ENCODE results near the gene TRMT10B. TPM values are rescaled to one million over a fixed set of nuclear protein-coding genes. Genes with fewer than 3 reads are reported as not detected.
"Not testable (repeated sequence)": the region's sequence is repeated elsewhere in the genome, so short reads cannot be mapped to it uniquely, and the experiment has no call there.

The TRMT10B gene
- total and polyA plus RNA-seq, 5 experiments from 2014 or later, result 14.7 to 30.2 (median 20.8) TPM

DNA sequence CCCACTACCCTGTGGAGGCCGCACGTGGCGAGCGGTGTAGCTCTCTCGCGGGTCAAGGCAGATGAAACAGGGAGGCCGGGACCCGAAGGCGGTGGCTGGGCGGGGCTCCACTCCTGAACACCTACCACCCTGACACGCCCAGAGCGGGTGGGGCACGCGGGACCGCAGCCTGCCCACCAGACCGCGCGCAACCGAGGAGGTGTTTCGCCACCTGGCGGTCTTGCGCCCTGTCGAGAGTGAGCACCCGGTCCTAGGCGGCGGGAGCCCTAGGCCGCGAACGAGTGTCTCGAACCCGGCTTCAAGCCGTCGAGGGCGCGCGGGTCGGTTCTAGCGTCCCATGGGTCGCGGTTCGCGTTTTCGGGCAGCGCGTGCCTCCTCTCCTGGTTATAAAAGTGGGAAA lies 33.5 kb downstream of the TRMT10B start:
- H3K4me3 Mint-ChIP-seq, result no peak overlapping the region

GRCh38 chr9:37788332-37788731 lies 34.7 kb downstream of the TRMT10B start:
- POLR2A ChIA-PET, result no interaction called here
- peak overlapping the region in 3 of 10 donors; percentile 12 to 46 (median 44) for H3K27ac Mint-ChIP-seq

More for the DNA sequence above, 33.5 kb downstream of the TRMT10B start:
- no peak for DNase-seq
- H3K36me3 Mint-ChIP-seq, result peaks cover 7 to 18% (median 13%) of the 10 kb centered on the region in 3 donors
- peaks cover 17 to 40% (median 33%) of the 10 kb centered on the region in 4 donors for H3K4me1 Mint-ChIP-seq
- peaks cover 0 to 4% (median 0%) of the 10 kb centered on the region in 9 donors for H3K9me3 Mint-ChIP-seq
- POLR2A ChIA-PET, result no interaction called here
- H3K27me3 Mint-ChIP-seq, result peaks cover 0 to 3% (median 0%) of the 10 kb centered on the region in 5 donors
- H3K27ac Mint-ChIP-seq, result no peak overlapping the region
- ATAC-seq, result no peak

GRCh38 chr9:37790096-37790495 lies 36.5 kb downstream of the TRMT10B start:
- POLR2A ChIA-PET, result no interaction called here
- no peak for DNase-seq
- H3K4me1 Mint-ChIP-seq, result peaks cover 3 to 12% (median 6%) of the 10 kb centered on the region in 4 donors
- peaks cover 0 to 4% (median 0%) of the 10 kb centered on the region in 9 donors for H3K9me3 Mint-ChIP-seq
- peaks cover 0 to 4% (median 0%) of the 10 kb centered on the region in 5 donors for H3K27me3 Mint-ChIP-seq
- no peak overlapping the region for H3K4me3 Mint-ChIP-seq
- H3K36me3 Mint-ChIP-seq, result peaks cover 4 to 7% (median 6%) of the 10 kb centered on the region in 3 donors
- H3K27ac Mint-ChIP-seq, result no peak overlapping the region
- no peak for ATAC-seq

More at GRCh38 chr9:37788332-37788731, 34.7 kb downstream of the TRMT10B start:
- Mint-ChIP-seq H3K4me1 (peaks cover 7 to 29% (median 22%) of the 10 kb centered on the region in 4 donors), H3K9me3 (peaks cover 0 to 4% (median 0%) of the 10 kb centered on the region in 9 donors), H3K4me3 (peak overlapping the region in 5 of 10 donors; percentile 10 to 61 (median 30)), H3K36me3 (peaks cover 6 to 7% (median 7%) of the 10 kb centered on the region in 3 donors), H3K27me3 (peaks cover 0 to 3% (median 0%) of the 10 kb centered on the region in 5 donors)
- ATAC-seq (no peak), DNase-seq (no peak)

GRCh38 chr9:37792122-37792521 lies 38.5 kb downstream of the TRMT10B start:
- Mint-ChIP-seq H3K27me3 (peaks cover 0 to 5% (median 0%) of the 10 kb centered on the region in 5 donors), H3K4me3 (no peak overlapping the region), H3K9me3 (peaks cover 0 to 4% (median 0%) of the 10 kb centered on the region in 9 donors), H3K36me3 (peaks cover 4 to 7% (median 6%) of the 10 kb centered on the region in 3 donors), H3K4me1 (peaks cover 0 to 4% (median 0%) of the 10 kb centered on the region in 4 donors), H3K27ac (no peak overlapping the region)
- no peak for DNase-seq
- POLR2A ChIA-PET, result no interaction called here
- no peak for ATAC-seq

GRCh38 chr9:37796232-37796631 lies 42.6 kb downstream of the TRMT10B start:
- H3K27ac Mint-ChIP-seq, result no peak overlapping the region
- ATAC-seq, result no peak
- H3K27me3 Mint-ChIP-seq, result peaks cover 0 to 1% (median 0%) of the 10 kb centered on the region in 5 donors
- peaks cover 0 to under 1% (median 0%) of the 10 kb centered on the region in 9 donors for H3K9me3 Mint-ChIP-seq
- no peak overlapping the region for H3K4me3 Mint-ChIP-seq
- no peak for DNase-seq
- H3K4me1 Mint-ChIP-seq, result peaks cover 0 to 16% (median 9%) of the 10 kb centered on the region in 4 donors
- POLR2A ChIA-PET, result no interaction called here
- H3K36me3 Mint-ChIP-seq, result peaks cover under 1 to 3% (median 2%) of the 10 kb centered on the region in 3 donors

GRCh38 chr9:37798677-37799076 lies 45.1 kb downstream of the TRMT10B start:
- POLR2A ChIA-PET, result interaction anchor here (3.5 kb wide), 1 partner anchor 15 kb away, joined by 58 read pairs; the partner anchor contains the start of gene EXOSC3

GRCh38 chr9:37800631-37801286 lies 47.2 kb downstream of the TRMT10B start, which contains the start of gene DCAF10:
Gene DCAF10, plus strand, starts transcription at chr9:37800797. Its CDS starts 70 bp downstream, at chr9:37800867.
- H3K27me3 Mint-ChIP-seq, result no peaks in the 10 kb centered on the region
- POLR2A ChIA-PET, result interaction anchor here (0.6 to 3.5 kb wide), 5 partner anchors 10 to 34 kb away, joined by 3 to 58 read pairs (median 3); partner anchors contain the start of gene EXOSC3
- peaks cover 12 to 43% (median 39%) of the 10 kb centered on the region in 4 donors for H3K4me1 Mint-ChIP-seq
- peak; percentile 83 for ATAC-seq
- peak; percentile 76 to 95 (median 88) for DNase-seq
- H3K36me3 Mint-ChIP-seq, result peaks cover 0 to 11% (median 3%) of the 10 kb centered on the region in 3 donors
- peak within 1 kb of the TSS; percentile 87 to 96 (median 91) for H3K4me3 Mint-ChIP-seq
- no peaks in the 10 kb centered on the region for H3K9me3 Mint-ChIP-seq
- peak within 1 kb of the TSS; percentile 78 to 96 (median 89) for H3K27ac Mint-ChIP-seq

More at GRCh38 chr9:37798677-37799076, 45.1 kb downstream of the TRMT10B start:
- H3K36me3 Mint-ChIP-seq, result no peaks in the 10 kb centered on the region
- H3K4me1 Mint-ChIP-seq, result peaks cover 8 to 36% (median 28%) of the 10 kb centered on the region in 4 donors
- H3K27me3 Mint-ChIP-seq, result peaks cover 0 to 1% (median 0%) of the 10 kb centered on the region in 5 donors
- H3K27ac Mint-ChIP-seq, result peak overlapping the region in 1 of 10 donors; percentile 21
- H3K4me3 Mint-ChIP-seq, result peak overlapping the region in 6 of 10 donors; percentile 89 to 96 (median 94)
- DNase-seq (no peak), ATAC-seq (no peak)
- no peaks in the 10 kb centered on the region for H3K9me3 Mint-ChIP-seq

DNA sequence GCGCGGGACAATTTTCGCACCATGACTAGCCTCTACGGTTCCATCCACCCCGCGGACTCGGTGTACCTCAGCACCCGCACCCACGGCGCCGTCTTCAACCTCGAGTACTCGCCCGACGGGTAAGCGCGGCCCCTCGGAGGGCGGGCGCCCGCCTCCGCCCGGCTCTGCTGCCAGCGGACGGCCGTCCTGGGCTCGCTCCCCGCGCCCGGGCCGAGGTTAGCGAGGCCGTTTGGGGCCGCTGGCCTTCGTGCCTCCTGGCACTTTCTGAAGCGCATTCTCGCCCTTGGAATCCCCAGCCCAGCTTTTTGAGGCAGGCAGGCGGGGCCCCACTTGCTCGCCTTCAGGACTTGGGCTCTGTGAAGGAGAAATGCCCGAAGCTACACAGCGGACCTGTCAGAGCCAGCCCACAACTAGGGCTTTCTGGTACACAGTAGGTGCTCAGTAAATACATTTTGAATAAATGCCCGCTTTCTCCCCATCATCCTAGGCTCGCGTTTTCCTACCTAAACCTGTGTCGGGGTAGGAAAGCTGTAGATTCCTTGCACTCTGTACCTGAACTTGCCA lies 47.8 kb downstream of the TRMT10B start:
- H3K4me1 Mint-ChIP-seq, result peaks cover 15 to 47% (median 43%) of the 10 kb centered on the region in 4 donors
- DNase-seq, result peak in 2 of 10 donors; percentile 29 to 55
- no peaks in the 10 kb centered on the region for H3K9me3 Mint-ChIP-seq
- peak overlapping the region; percentile 41 to 96 (median 89) for H3K4me3 Mint-ChIP-seq
- H3K27ac Mint-ChIP-seq, result peak overlapping the region; percentile 34 to 95 (median 86)
- peak; percentile 31 to 32 for ATAC-seq
- H3K36me3 Mint-ChIP-seq, result peaks cover 0 to 11% (median 3%) of the 10 kb centered on the region in 3 donors
- no peaks in the 10 kb centered on the region for H3K27me3 Mint-ChIP-seq
- POLR2A ChIA-PET, result interaction anchor here (0.9 to 3.5 kb wide), 2 partner anchors 11 to 18 kb away, joined by 3 to 58 read pairs; partner anchors contain the start of gene EXOSC3

DNA sequence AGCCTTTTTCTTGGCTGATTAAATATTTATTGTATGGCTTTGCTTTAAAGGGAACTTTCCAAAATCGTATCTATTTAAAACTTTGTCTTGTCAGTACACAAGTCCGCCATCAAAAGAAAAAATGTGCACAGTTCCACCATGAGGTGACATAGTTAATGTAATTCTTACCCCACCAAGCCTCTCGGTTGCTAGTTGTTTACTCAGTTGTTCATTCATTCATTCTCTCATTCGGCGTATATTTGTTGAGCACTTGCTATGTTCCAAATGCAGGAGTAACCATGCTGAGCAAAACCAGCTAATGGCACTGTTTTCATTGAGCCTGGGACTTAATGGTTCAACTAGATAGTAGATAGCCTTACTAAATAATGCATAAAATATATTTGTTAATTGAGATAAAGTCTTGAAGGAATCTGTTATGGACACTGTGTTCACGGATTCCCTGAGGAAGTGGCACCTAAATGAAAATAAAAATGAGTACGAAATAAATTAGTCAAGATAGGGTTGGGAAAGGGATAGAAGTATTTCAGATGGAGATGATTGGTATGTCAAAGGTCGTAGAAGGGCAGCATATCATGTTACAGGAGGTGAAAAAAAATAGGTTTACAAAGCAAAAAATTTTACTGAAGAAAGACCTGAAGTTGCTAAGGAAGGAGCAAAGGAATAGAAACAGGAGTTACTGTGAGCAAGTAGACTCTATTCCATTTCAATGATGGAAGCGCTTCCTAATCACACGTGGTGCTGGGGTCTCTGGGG lies 48.5 kb downstream of the TRMT10B start:
- Mint-ChIP-seq H3K27me3 (no peaks in the 10 kb centered on the region), H3K4me3 (peak overlapping the region; percentile 41 to 96 (median 89)), H3K36me3 (peaks cover 0 to 11% (median 3%) of the 10 kb centered on the region in 3 donors), H3K9me3 (no peaks in the 10 kb centered on the region), H3K4me1 (peaks cover 17 to 50% (median 46%) of the 10 kb centered on the region in 4 donors), H3K27ac (peak overlapping the region; percentile 34 to 95 (median 84))
- POLR2A ChIA-PET, result interaction anchor here (3.5 kb wide), 1 partner anchor 18 kb away, joined by 58 read pairs; the partner anchor contains the start of gene EXOSC3
- DNase-seq (no peak), ATAC-seq (no peak)

DNA sequence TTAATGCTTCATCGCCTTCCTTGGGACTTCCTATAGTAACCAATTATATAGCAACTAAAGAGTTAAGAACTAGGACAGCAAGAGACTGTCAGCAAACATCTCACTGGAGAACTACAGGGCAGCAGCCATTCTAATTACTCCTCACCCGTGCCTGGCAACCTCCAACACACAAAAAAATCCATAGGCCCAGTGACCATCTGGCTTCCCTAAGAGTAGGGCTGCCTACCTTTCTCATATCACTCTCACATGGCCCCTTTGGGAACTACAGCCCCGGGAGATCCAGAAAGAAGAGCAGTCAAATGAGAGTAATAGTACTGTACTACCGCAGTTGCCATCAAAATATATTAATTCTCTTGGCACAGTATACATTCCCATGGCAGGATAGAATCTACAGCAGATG lies 52.7 kb downstream of the TRMT10B start:
- no peak for DNase-seq
- H3K27ac Mint-ChIP-seq, result peak overlapping the region in 1 of 10 donors; percentile 15
- no peaks in the 10 kb centered on the region for H3K27me3 Mint-ChIP-seq
- peaks cover 16 to 52% (median 38%) of the 10 kb centered on the region in 4 donors for H3K4me1 Mint-ChIP-seq
- peaks cover 0 to 23% (median 3%) of the 10 kb centered on the region in 3 donors for H3K36me3 Mint-ChIP-seq
- no peak for ATAC-seq
- no peak overlapping the region for H3K4me3 Mint-ChIP-seq
- no peaks in the 10 kb centered on the region for H3K9me3 Mint-ChIP-seq
- POLR2A ChIA-PET, result interaction anchor here (1.1 kb wide), 1 partner anchor 21 kb away, joined by 4 read pairs; the partner anchor contains the start of gene EXOSC3

- ATAC-seq, H3K4me3 Mint-ChIP-seq, H3K27ac Mint-ChIP-seq, H3K27me3 Mint-ChIP-seq, H3K9me3 Mint-ChIP-seq, POLR2A ChIA-PET, DNase-seq: not testable (repeated sequence)
- peaks cover 9 to 36% (median 23%) of the 10 kb centered on the region in 4 donors for H3K4me1 Mint-ChIP-seq
- H3K36me3 Mint-ChIP-seq, result peaks cover 0 to 28% (median 6%) of the 10 kb centered on the region in 3 donors
Measured at GRCh38 chr9:37809676-37810075, 56.1 kb downstream of the TRMT10B start.
